Cardiac muscle cell (in vitro differentiated cells and primary cell): ENCODE data around the gene INSR. TPM values are rescaled to one million over a fixed set of nuclear protein-coding genes. Genes with fewer than 3 reads are reported as not detected.
"Not testable (repeated sequence)": the region's sequence is repeated elsewhere in the genome, so short reads cannot be mapped to it uniquely, and the experiment has no call there.

Experiments
- DNase-seq, 2 donors: peaks; one replicate each; pipeline versions ENCODE4 v3.0.0 to v3.0.0-alpha.2; 2010 to 2017; ENCODE audit warnings: low read depth in 1 of 2, low spot score in 1 of 2
- H3K27ac ChIP-seq: fragments of 200-600 bp; sonication (generic); 2 replicates; pipeline ENCODE4 v1.5.1; 2016
- H3K27me3 ChIP-seq: fragments of 200-600 bp; sonication (generic); 2 replicates; pipeline ENCODE4 v1.6.0; 2016; ENCODE audit warnings: control low read depth
- H3K36me3 ChIP-seq: fragments of 200-600 bp; sonication (generic); 2 replicates; pipeline ENCODE4 v1.5.1; 2016; ENCODE audit warnings: control low read depth
- H3K4me1 ChIP-seq: fragments of 200-600 bp; sonication (generic); 2 replicates; pipeline ENCODE4 v1.8.1; 2017; ENCODE audit warnings: low read depth, mild to moderate bottlenecking, mixed run types
- H3K4me3 ChIP-seq: fragments of 200-600 bp; sonication (generic); 2 replicates; pipeline ENCODE4 v1.5.1; 2016; ENCODE audit warnings: mild to moderate bottlenecking
- H3K9me3 ChIP-seq: fragments of 200-600 bp; sonication (generic); 2 replicates; pipeline ENCODE4 v1.5.1; 2017; ENCODE audit warnings: low read depth, mild to moderate bottlenecking, control low read depth
- CTCF ChIP-seq: IDR thresholded peaks from 2 replicates; pipeline ENCODE4 v1.5.1; 2012; ENCODE audit warnings: low read depth, mild to moderate bottlenecking, low read length
- polyA plus RNA-seq: library from polyadenylated mRNA; unstranded; fragments of >200 nt; fragmentation: Nextera tagmentation; extraction: Ambion mirVana; gene quantifications from 2 replicates; pipeline ENCODE4 v1.2.1, GENCODE V29; 2016
- total RNA-seq: library from RNA; depleted of rRNA; stranded (reverse); fragments of >200 nt; gene quantifications from 2 replicates; pipeline ENCODE4 v1.2.3, GENCODE V29; 2016

The INSR gene
- total and polyA plus RNA-seq, 2 experiments from 2014 or later: 7.0 to 34.9 TPM

GRCh38 chr19:7318176-7318575, 24.0 kb upstream of the INSR start:
- H3K27me3 ChIP-seq: no peaks in the 10 kb centered on the region
- TF ChIP-seq CTCF: no peak
- DNase-seq: no peak
- peaks cover 6% of the 10 kb centered on the region for H3K4me1 ChIP-seq
- no peaks in the 10 kb centered on the region for H3K36me3 ChIP-seq
- no peaks in the 10 kb centered on the region for H3K9me3 ChIP-seq
- H3K4me3 ChIP-seq: no peak overlapping the region
- no peak overlapping the region for H3K27ac ChIP-seq

GRCh38 chr19:7312816-7313215, 18.6 kb upstream of the INSR start:
- DNase-seq: no peak
- Histone ChIP-seq H3K27ac (no peak overlapping the region), H3K36me3 (no peaks in the 10 kb centered on the region), H3K27me3 (no peaks in the 10 kb centered on the region), H3K4me1 (no peaks in the 10 kb centered on the region), H3K4me3 (no peak overlapping the region), H3K9me3 (no peaks in the 10 kb centered on the region)
- no peak for TF ChIP-seq CTCF

GRCh38 chr19:7311911-7312310, 17.7 kb upstream of the INSR start:
- no peak for TF ChIP-seq CTCF
- H3K27ac ChIP-seq: no peak overlapping the region
- H3K27me3 ChIP-seq: no peaks in the 10 kb centered on the region
- H3K4me1 ChIP-seq: no peaks in the 10 kb centered on the region
- H3K36me3 ChIP-seq: no peaks in the 10 kb centered on the region
- H3K4me3 ChIP-seq: no peak overlapping the region
- DNase-seq: no peak
- no peaks in the 10 kb centered on the region for H3K9me3 ChIP-seq

GRCh38 chr19:7308327-7308726, 14.1 kb upstream of the INSR start:
- H3K4me3 ChIP-seq, H3K36me3 ChIP-seq, DNase-seq, H3K27ac ChIP-seq, H3K27me3 ChIP-seq, H3K4me1 ChIP-seq, H3K9me3 ChIP-seq: not testable (repeated sequence)

GRCh38 chr19:7307590-7308218, 13.5 kb upstream of the INSR start:
- Histone ChIP-seq H3K4me3 (no peak overlapping the region), H3K9me3 (no peaks in the 10 kb centered on the region), H3K27ac (no peak overlapping the region), H3K4me1 (no peaks in the 10 kb centered on the region), H3K36me3 (no peaks in the 10 kb centered on the region), H3K27me3 (no peaks in the 10 kb centered on the region)
- TF ChIP-seq CTCF: no peak
- DNase-seq: no peak

GRCh38 chr19:7304200-7304599, 10.0 kb upstream of the INSR start:
- Histone ChIP-seq H3K9me3 (no peaks in the 10 kb centered on the region), H3K4me1 (no peaks in the 10 kb centered on the region), H3K27me3 (no peaks in the 10 kb centered on the region), H3K36me3 (no peaks in the 10 kb centered on the region), H3K4me3 (no peak overlapping the region), H3K27ac (no peak overlapping the region)
- no peak for DNase-seq
- TF ChIP-seq CTCF: no peak
